Epithelial cell of proximal tubule (primary cell): Measurements from ENCODE around the gene C1RL. TPM values are rescaled to one million over a fixed set of nuclear protein-coding genes. Genes with fewer than 3 reads are reported as not detected.
"Not testable (repeated sequence)": the region's sequence is repeated elsewhere in the genome, so short reads cannot be mapped to it uniquely, and the experiment has no call there.

ENCODE experiments used
- DNase-seq: peaks from one replicate; pipeline ENCODE4 v3.0.0-alpha.2; 2011; ENCODE audit warnings: low read depth
- H3K4me3 ChIP-seq: 2 replicates; pipeline ENCODE4 v1.5.1; 2011; ENCODE audit warnings: low read depth, mild to moderate bottlenecking, low read length
- CTCF ChIP-seq: conservative IDR thresholded peaks from 2 replicates; pipeline ENCODE4 v1.5.1; 2012; ENCODE audit warnings: low read depth, mild to moderate bottlenecking, low read length
- total RNA-seq: library from RNA; depleted of rRNA; stranded (reverse); fragments of >200 nt; gene quantifications from 2 replicates; pipeline ENCODE4 v1.2.3, GENCODE V29; 2015

C1RL gene
- total RNA-seq, 1 donor from 2014 or later, result 11.2 TPM

GRCh38 chr12:7107636-7108002 is 1.4 kb downstream of the C1RL start:
- peak overlapping the region; percentile 67 for H3K4me3 ChIP-seq
- no peak for DNase-seq

GRCh38 chr12:7107181-7107580 is 1.8 kb downstream of the C1RL start:
- DNase-seq, result not testable (repeated sequence)
- H3K4me3 ChIP-seq, result peak overlapping the region; percentile 26

More at GRCh38 chr12:7107636-7108002, 1.4 kb downstream of the C1RL start:
- no peak for TF ChIP-seq CTCF

GRCh38 chr12:7106082-7106481 is 2.9 kb downstream of the C1RL start:
- no peak for TF ChIP-seq CTCF
- DNase-seq, result no peak
- H3K4me3 ChIP-seq, result no peak overlapping the region

GRCh38 chr12:7103837-7104584 is 5.0 kb downstream of the C1RL start:
- no peak for DNase-seq
- TF ChIP-seq CTCF, result no peak
- H3K4me3 ChIP-seq, result no peak overlapping the region

- no peak overlapping the region for H3K4me3 ChIP-seq
- no peak for DNase-seq
- no peak for TF ChIP-seq CTCF
Observed at GRCh38 chr12:7102582-7102981, 6.4 kb downstream of the C1RL start.

GRCh38 chr12:7101694-7102131 is 7.3 kb downstream of the C1RL start:
- DNase-seq, result no peak

GRCh38 chr12:7101047-7101693 is 7.8 kb downstream of the C1RL start:
- no peak overlapping the region for H3K4me3 ChIP-seq
- no peak for TF ChIP-seq CTCF
- no peak for DNase-seq

More at GRCh38 chr12:7101694-7102131, 7.3 kb downstream of the C1RL start:
- no peak for TF ChIP-seq CTCF
- H3K4me3 ChIP-seq, result no peak overlapping the region
